K562 (cell line): ENCODE results near the gene TNIP2.

Experiments used
- CBFB ChIP-seq: sonication (generic); formaldehyde crosslinking; IDR thresholded peaks from 2 replicates; pipeline ENCODE4 v1.4.0; 2020; ENCODE audit warnings: mild to moderate bottlenecking, missing genetic modification reagents
- CEBPB ChIP-seq: fragments of 450-650 bp; IDR thresholded peaks from 2 replicates; pipeline ENCODE4 v1.6.1; 2016; ENCODE audit warnings: missing genetic modification characterization, missing compliant biosample characterization
- ETV6 ChIP-seq, 3 experiments: fragments of 150-350 bp in 1 of 3; sonication (generic) in 1 of 3; formaldehyde crosslinking in 1 of 3; IDR thresholded peaks; 2 replicates each; pipeline versions ENCODE4 v1.6.1 to v1.8.0; 2014 to 2022; ENCODE audit warnings: borderline replicate concordance in 2 of 3, low read depth in 2 of 3, antibody characterized with exemption in 1 of 3, low read length in 1 of 3, mild to moderate bottlenecking in 1 of 3, missing genetic modification reagents in 1 of 3
- JUN ChIP-seq, 2 experiments: sonication (generic) in 1 of 2; formaldehyde crosslinking in 1 of 2; IDR thresholded peaks; 2 replicates each; pipeline versions ENCODE4 v1.6.1 to v1.8.0; 2012 to 2022; ENCODE audit warnings: borderline replicate concordance in 2 of 2, mild to moderate bottlenecking in 2 of 2, improper control_type of control experiment in 1 of 2, low read depth in 1 of 2, low read length in 1 of 2, missing genetic modification reagents in 1 of 2
- MNT ChIP-seq, 2 experiments: fragments of 450-650 bp; conservative IDR thresholded peaks; 2 replicates each; pipeline ENCODE4 v1.6.1; 2017; ENCODE audit warnings: mild to moderate bottlenecking in 2 of 2, moderate library complexity in 2 of 2
- POLR2A ChIP-seq: fragments of 450-650 bp; conservative IDR thresholded peaks from 2 replicates; pipeline ENCODE4 v1.6.1; 2016
- SMAD1 ChIP-seq: fragments of 150-350 bp; IDR thresholded peaks from 2 replicates; pipeline ENCODE4 v1.6.1; 2014; ENCODE audit warnings: low read length, low read depth; ENCODE audit not compliant: partially characterized antibody
- ZNF274 ChIP-seq: IDR thresholded peaks from 2 replicates; pipeline ENCODE4 v1.6.1; 2011; ENCODE audit warnings: low read depth, mild to moderate bottlenecking, low read length, moderate library complexity, borderline replicate concordance
- ZNF79 ChIP-seq: fragments of 250-450 bp; sonication (Bioruptor Pico); IDR thresholded peaks from 2 replicates; pipeline ENCODE4 v1.4.0; 2020; ENCODE audit warnings: low read depth, mild to moderate bottlenecking, moderate library complexity
- TF ChIP-seq, protein P1 (sequence below), 3 experiments: IDR thresholded peaks in 2 of 3; conservative IDR thresholded peaks in 1 of 3; 2 replicates each; pipeline ENCODE4 v1.5.1; 2011 to 2012; ENCODE audit warnings: low read length in 3 of 3, mild to moderate bottlenecking in 3 of 3, control low read depth in 2 of 3, improper control_type of control experiment in 1 of 3, inconsistent platforms in 1 of 3, low read depth in 1 of 3, mixed read lengths in 1 of 3, moderate library complexity in 1 of 3; ENCODE audit not compliant: insufficient read depth in 2 of 3
- TF ChIP-seq, protein P2 (sequence below), 2 experiments: fragments of 200-800 bp in 1 of 2; sonication (Bioruptor generic) in 1 of 2; sonication (generic) in 1 of 2; formaldehyde crosslinking in 1 of 2; IDR thresholded peaks in 1 of 2; conservative IDR thresholded peaks in 1 of 2; 2 replicates each; pipeline versions ENCODE4 v1.5.0 to v1.6.1; 2016 to 2020; ENCODE audit warnings: missing compliant biosample characterization in 1 of 2, missing genetic modification characterization in 1 of 2, missing genetic modification reagents in 1 of 2

- TF ChIP-seq, protein P1, sequence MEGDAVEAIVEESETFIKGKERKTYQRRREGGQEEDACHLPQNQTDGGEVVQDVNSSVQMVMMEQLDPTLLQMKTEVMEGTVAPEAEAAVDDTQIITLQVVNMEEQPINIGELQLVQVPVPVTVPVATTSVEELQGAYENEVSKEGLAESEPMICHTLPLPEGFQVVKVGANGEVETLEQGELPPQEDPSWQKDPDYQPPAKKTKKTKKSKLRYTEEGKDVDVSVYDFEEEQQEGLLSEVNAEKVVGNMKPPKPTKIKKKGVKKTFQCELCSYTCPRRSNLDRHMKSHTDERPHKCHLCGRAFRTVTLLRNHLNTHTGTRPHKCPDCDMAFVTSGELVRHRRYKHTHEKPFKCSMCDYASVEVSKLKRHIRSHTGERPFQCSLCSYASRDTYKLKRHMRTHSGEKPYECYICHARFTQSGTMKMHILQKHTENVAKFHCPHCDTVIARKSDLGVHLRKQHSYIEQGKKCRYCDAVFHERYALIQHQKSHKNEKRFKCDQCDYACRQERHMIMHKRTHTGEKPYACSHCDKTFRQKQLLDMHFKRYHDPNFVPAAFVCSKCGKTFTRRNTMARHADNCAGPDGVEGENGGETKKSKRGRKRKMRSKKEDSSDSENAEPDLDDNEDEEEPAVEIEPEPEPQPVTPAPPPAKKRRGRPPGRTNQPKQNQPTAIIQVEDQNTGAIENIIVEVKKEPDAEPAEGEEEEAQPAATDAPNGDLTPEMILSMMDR (IDR thresholded peaks at IDR 0.05 in 2 of 3, conservative IDR thresholded peaks at IDR 0.05 in 1 of 3; ENCODE audit: insufficient read depth in 2 of 3, low read depth in 1 of 3, low read length in 3 of 3), result no peak
- TF ChIP-seq ZNF274 (no peak), CBFB (no peak), ETV6 (IDR thresholded peaks at IDR 0.05; ENCODE audit: borderline replicate concordance in 1 of 2, low read depth in 2 of 2, low read length in 1 of 2) (no peak), ETV6 (CRISPR knock-in tag; IDR thresholded peaks at IDR 0.05; ENCODE audit: borderline replicate concordance) (no peak), SMAD1 (no peak), JUN (IDR thresholded peaks at IDR 0.05; ENCODE audit: borderline replicate concordance, low read depth, low read length) (no peak), JUN (CRISPR knock-in tag; IDR thresholded peaks at IDR 0.05; ENCODE audit: borderline replicate concordance) (no peak), POLR2A (no peak), CEBPB (tag) (no peak), ZNF79 (CRISPR knock-in tag) (no peak), MNT (conservative IDR thresholded peaks at IDR 0.05) (no peak)
- TF ChIP-seq, protein P2, sequence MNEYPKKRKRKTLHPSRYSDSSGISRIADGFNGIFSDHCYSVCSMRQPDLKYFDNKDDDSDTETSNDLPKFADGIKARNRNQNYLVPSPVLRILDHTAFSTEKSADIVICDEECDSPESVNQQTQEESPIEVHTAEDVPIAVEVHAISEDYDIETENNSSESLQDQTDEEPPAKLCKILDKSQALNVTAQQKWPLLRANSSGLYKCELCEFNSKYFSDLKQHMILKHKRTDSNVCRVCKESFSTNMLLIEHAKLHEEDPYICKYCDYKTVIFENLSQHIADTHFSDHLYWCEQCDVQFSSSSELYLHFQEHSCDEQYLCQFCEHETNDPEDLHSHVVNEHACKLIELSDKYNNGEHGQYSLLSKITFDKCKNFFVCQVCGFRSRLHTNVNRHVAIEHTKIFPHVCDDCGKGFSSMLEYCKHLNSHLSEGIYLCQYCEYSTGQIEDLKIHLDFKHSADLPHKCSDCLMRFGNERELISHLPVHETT (CRISPR knock-in tag; conservative IDR thresholded peaks at IDR 0.05 in 1 of 2, IDR thresholded peaks at IDR 0.05 in 1 of 2), result no peak
Observed at GRCh38 chr4:2723751-2724150, 32.4 kb downstream of the TNIP2 start.
